Testis (tissue), 2 donors: ENCODE measurements around the gene GRAMD1B.

Experiments
- POLR2A ChIP-seq: fragments of 450-650 bp; IDR thresholded peaks from one replicate; pipeline ENCODE4 v1.6.1; 2017; ENCODE audit warnings: antibody characterized with exemption, mild to moderate bottlenecking, moderate library complexity
- TF ChIP-seq, protein P1 (sequence below), 3 experiments: fragments of 450-650 bp in 2 of 3; fragments of 200-600 bp in 1 of 3; sonication (generic) in 1 of 3; IDR thresholded peaks; one replicate each; pipeline ENCODE4 v1.5.1; 2016 to 2019; ENCODE audit warnings: antibody characterized with exemption in 3 of 3, mild to moderate bottlenecking in 2 of 3, moderate library complexity in 1 of 3

DNA sequence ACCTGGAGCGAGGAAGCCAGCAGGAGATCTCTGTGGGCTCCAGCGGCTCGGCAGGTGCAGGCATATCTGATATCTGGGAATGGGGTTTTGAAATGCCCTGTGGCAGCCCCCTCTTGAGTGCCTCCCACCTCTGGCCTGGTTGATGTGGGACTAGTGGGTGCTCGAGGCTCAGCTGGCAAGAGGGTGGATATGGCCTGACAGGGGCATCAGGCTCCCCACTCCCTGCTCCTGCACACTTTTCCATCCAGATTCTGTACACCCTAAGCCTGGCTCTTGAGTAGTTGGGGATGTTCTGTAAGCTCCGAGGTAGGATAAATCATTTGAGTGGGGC, 149.4 kb downstream of the GRAMD1B start:
- TF ChIP-seq, protein P1, sequence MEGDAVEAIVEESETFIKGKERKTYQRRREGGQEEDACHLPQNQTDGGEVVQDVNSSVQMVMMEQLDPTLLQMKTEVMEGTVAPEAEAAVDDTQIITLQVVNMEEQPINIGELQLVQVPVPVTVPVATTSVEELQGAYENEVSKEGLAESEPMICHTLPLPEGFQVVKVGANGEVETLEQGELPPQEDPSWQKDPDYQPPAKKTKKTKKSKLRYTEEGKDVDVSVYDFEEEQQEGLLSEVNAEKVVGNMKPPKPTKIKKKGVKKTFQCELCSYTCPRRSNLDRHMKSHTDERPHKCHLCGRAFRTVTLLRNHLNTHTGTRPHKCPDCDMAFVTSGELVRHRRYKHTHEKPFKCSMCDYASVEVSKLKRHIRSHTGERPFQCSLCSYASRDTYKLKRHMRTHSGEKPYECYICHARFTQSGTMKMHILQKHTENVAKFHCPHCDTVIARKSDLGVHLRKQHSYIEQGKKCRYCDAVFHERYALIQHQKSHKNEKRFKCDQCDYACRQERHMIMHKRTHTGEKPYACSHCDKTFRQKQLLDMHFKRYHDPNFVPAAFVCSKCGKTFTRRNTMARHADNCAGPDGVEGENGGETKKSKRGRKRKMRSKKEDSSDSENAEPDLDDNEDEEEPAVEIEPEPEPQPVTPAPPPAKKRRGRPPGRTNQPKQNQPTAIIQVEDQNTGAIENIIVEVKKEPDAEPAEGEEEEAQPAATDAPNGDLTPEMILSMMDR (IDR thresholded peaks at IDR 0.05): no peak
- TF ChIP-seq POLR2A: no peak
